BLaER1 treated with 17β-estradiol and CSF1 and Interleukin-3, amounts not matched to agents 10 nM and 100 nM (cell line): ENCODE measurements around the gene OR6P1.

Experiments
- H3K27ac ChIP-seq, 11 experiments: shearing (Covaris generic); formaldehyde crosslinking; 2 replicates each; pipeline ENCODE4 v1.8.1; 2022
- H3K27me3 ChIP-seq, 11 experiments: shearing (Covaris generic); formaldehyde crosslinking; 2 replicates each; pipeline ENCODE4 v1.8.1; 2022
- H3K36me3 ChIP-seq, 11 experiments: shearing (Covaris generic); formaldehyde crosslinking; 2 replicates each; pipeline ENCODE4 v1.8.1; 2022
- H3K4me1 ChIP-seq, 10 experiments: shearing (Covaris generic); formaldehyde crosslinking; 2 replicates each; pipeline ENCODE4 v1.8.1; 2022
- H3K4me2 ChIP-seq, 11 experiments: shearing (Covaris generic); formaldehyde crosslinking; 2 replicates each; pipeline ENCODE4 v1.8.1; 2022
- H3K4me3 ChIP-seq, 10 experiments: shearing (Covaris generic); formaldehyde crosslinking; 2 replicates each; pipeline ENCODE4 v1.8.1; 2022
- H3K9ac ChIP-seq, 11 experiments: shearing (Covaris generic); formaldehyde crosslinking; 2 replicates each; pipeline ENCODE4 v1.8.1; 2022
- H3K9me3 ChIP-seq, 11 experiments: shearing (Covaris generic); formaldehyde crosslinking; replicated peaks in 1 of 11; 2 replicates each; pipeline ENCODE4 v1.8.1; 2022
- H4K20me1 ChIP-seq, 11 experiments: shearing (Covaris generic); formaldehyde crosslinking; 2 replicates each; pipeline ENCODE4 v1.8.1; 2022
- Cebpa-rat ChIP-seq, 11 experiments: shearing (Covaris generic); IDR thresholded peaks; 2 replicates each; pipeline ENCODE4 v1.8.1; 2022

OR6P1 gene

DNA sequence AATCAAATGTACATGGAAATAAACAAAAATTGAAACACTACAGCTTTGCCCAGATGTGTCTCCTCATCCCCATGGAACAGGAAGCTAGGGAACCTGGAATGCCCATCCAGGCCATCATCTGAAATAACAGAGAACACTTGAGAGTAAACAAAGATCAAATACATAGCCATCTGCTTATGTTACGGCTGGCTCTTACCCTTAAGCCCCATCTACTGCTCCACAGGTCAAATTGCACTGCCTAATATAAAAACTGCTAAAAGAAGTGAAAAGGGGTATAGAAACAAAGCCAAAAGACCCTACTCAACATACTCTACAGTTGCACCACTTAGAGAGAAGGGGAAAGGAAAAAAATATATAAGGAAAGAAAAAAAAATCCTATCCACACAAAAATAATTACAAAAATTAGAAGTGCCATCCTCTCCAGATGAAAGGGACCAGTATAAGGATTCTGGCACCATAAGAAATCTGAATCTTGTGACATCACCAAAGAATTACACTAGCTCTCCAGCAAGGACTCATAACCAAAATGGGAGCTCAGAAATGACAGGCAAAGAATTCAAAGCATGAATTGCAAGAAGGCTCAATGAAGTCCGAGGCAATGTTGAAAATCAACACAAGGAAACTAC, 43.1 kb downstream of the OR6P1 start:
- no peaks in the 10 kb centered on the region for H3K4me1 ChIP-seq
- H3K9ac ChIP-seq: no peak overlapping the region
- no peaks in the 10 kb centered on the region for H3K36me3 ChIP-seq
- H3K4me3 ChIP-seq: no peak overlapping the region
- H3K27ac ChIP-seq: no peak overlapping the region
- no peak for TF ChIP-seq Cebpa-rat (IDR thresholded peaks at IDR 0.05)
- H3K9me3 ChIP-seq: peaks cover 0 to 15% (median 0%) of the 10 kb centered on the region in 11 experiments; a peak in 3 of 22 replicates
- H3K4me2 ChIP-seq: no peak overlapping the region
- no peaks in the 10 kb centered on the region for H3K27me3 ChIP-seq
- H4K20me1 ChIP-seq: no peaks in the 10 kb centered on the region

DNA sequence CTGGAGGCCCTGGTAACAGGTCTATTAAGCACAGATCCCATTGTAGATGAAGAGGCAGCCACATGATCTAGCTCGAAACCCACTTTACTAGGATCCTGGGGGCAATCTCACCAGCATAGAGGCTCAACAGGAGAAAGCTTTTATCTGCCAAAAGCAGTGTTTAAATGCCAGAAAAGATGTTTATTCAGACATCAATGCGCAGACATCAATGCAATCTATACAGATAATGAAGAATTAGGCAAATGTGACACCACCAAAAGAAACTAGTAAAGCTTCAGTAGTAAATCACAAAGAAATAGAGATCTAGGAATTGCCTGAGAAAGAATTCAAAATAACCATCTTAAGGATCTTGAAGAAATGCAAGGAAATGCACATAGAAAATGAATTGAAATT, 48.7 kb downstream of the OR6P1 start:
- Histone ChIP-seq H3K27ac (no peak overlapping the region), H3K36me3 (no peaks in the 10 kb centered on the region), H3K4me3 (no peak overlapping the region), H3K27me3 (no peaks in the 10 kb centered on the region), H4K20me1 (no peaks in the 10 kb centered on the region), H3K4me2 (no peak overlapping the region), H3K9ac (no peak overlapping the region), H3K9me3 (no peaks in the 10 kb centered on the region), H3K4me1 (no peaks in the 10 kb centered on the region)
- TF ChIP-seq Cebpa-rat (IDR thresholded peaks at IDR 0.05): no peak

DNA sequence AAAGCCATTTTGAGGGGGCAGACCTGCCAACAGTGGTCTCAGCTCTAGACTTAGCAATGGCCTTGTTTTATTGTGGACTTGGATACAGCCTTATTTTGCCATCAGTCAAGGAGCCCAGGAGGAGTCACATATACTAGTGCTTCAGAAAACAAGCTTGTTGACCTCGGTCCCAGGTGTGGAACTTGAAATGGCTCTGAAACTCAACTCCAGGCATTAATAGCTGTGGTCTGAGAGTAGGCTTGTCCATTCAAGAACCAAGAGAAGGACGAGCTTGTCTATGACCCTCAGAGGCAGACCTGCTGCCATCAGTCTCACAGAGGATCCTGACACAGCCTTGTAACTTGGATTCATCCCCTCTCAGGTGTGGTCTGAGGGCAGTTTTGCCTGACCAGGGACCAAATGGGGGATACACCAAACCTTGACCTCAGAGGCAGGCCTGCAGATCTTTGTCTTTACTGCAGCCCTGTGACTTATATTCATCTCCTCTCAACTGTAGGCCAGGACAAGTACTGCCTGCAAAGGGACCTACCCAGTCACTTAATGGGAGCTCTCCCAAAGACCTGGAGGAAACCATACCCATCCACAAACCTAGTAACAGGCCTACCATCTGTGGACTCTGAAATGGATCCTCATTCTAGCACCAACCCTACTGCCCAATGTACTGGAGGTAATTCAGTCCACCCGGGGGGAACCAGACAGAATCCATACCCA, 49.3 kb downstream of the OR6P1 start:
- no peak for TF ChIP-seq Cebpa-rat (IDR thresholded peaks at IDR 0.05)
- no peaks in the 10 kb centered on the region for H4K20me1 ChIP-seq
- H3K4me3 ChIP-seq: no peak overlapping the region
- no peaks in the 10 kb centered on the region for H3K27me3 ChIP-seq
- H3K27ac ChIP-seq: no peak overlapping the region
- H3K9ac ChIP-seq: no peak overlapping the region
- H3K4me1 ChIP-seq: no peaks in the 10 kb centered on the region
- no peaks in the 10 kb centered on the region for H3K9me3 ChIP-seq
- H3K4me2 ChIP-seq: no peak overlapping the region
- no peaks in the 10 kb centered on the region for H3K36me3 ChIP-seq

DNA sequence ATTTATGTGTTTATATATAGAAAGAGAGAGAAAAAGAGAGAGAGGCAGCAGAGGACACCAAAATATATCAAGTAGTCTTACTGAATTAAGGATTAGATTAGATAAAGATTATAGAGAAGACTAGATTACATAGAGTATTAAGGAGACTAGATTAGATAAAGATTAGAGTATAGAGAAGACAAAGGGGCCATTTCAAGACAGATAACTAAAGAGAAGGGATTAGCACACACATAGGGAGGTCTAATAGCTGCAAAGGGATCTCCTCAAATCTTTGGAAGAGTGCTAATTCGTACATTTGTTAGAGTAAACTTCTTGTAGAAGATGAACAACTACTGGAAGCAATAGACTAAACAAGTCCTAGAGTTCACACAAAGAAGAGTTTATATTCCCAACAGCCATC, 50.4 kb downstream of the OR6P1 start:
- Histone ChIP-seq H3K27me3 (no peaks in the 10 kb centered on the region), H3K4me2 (no peak overlapping the region), H4K20me1 (no peaks in the 10 kb centered on the region), H3K4me1 (no peaks in the 10 kb centered on the region), H3K9ac (no peak overlapping the region), H3K4me3 (no peak overlapping the region), H3K36me3 (no peaks in the 10 kb centered on the region), H3K9me3 (no peaks in the 10 kb centered on the region), H3K27ac (no peak overlapping the region)
- no peak for TF ChIP-seq Cebpa-rat (IDR thresholded peaks at IDR 0.05)

DNA sequence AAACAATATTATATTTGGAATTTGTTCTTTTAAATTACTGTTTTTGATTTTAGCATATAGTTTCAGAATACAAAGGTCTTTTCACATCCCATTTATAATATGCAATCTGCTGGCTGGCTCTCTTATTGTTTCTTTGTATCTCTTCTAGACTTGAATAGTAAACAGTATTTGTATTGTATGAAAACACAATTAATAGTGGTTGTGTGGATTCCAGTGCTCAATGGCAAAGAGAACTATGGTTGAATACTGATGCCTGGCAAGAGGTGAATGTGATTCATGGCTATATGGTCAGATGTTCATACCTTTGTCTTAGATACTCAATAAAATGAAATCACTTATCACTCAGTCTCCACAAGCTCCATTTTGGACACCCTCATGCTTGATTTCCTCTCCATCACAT, 53.4 kb downstream of the OR6P1 start:
- H3K27me3 ChIP-seq: no peaks in the 10 kb centered on the region
- H3K9me3 ChIP-seq: no peaks in the 10 kb centered on the region
- H3K36me3 ChIP-seq: no peaks in the 10 kb centered on the region
- no peaks in the 10 kb centered on the region for H4K20me1 ChIP-seq
- H3K9ac ChIP-seq: no peak overlapping the region
- H3K4me3 ChIP-seq: no peak overlapping the region
- H3K4me1 ChIP-seq: no peaks in the 10 kb centered on the region
- no peak overlapping the region for H3K4me2 ChIP-seq
- TF ChIP-seq Cebpa-rat (IDR thresholded peaks at IDR 0.05): no peak
- no peak overlapping the region for H3K27ac ChIP-seq
